ENCODE measurements around the gene LCTL. TPM values are rescaled to one million over a fixed set of nuclear protein-coding genes. Genes with fewer than 3 reads are reported as not detected.

The LCTL gene
- total and polyA plus RNA-seq, 2 of the 8 experiments (the other 6 are each of a cell fraction or from before 2014, with no cell fraction given): 5.5 to 6.2 TPM

DNA sequence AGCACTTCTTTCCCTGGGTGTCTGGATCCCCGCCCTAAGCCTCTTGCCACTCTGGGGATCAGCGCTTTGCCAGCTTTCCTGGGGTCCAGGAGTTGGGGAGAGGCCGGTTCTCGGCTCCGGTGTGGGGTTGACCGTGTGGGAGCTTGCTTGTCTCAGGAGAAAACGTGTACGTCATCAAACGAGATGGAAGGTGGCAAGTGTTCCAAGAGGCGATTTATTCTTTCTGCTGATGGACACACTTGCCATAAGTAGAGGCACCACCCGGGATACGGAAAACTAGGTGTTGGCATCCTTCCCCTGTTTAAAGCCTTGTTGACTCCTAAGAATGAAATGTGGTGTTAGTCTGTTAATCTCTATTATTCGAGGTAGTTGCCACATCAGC, 60.4 kb downstream of the LCTL start:
- no peak overlapping the region for H4K91ac ChIP-seq (replicated peaks; ENCODE audit: insufficient read length, low read length)
- peak overlapping the region; percentile 86; the same call in 1 of the 2 replicates for H3K18ac ChIP-seq (ENCODE audit: extremely low read depth, low read length)
- H3K36me3 ChIP-seq (ENCODE audit: control insufficient read depth in 2 of 4, insufficient read depth in 4 of 4, low read length in 3 of 4): peaks cover 22 to 40% (median 29%) of the 10 kb centered on the region in 4 experiments
- no peak for FAIRE-seq
- H3K23ac ChIP-seq (ENCODE audit: insufficient read length): no peak overlapping the region
- H3K56ac ChIP-seq (replicated peaks; ENCODE audit: insufficient read length, low read depth, low read length): no peak overlapping the region
- 1% methylated on average over 13 of the region's 13 CpGs; no CpG with 5 or more reads in 1 of the 2 experiments for WGBS, 2 experiments (ENCODE audit: extremely low coverage in 1 of 2, insufficient coverage in 1 of 2, insufficient read length in 1 of 2, insufficient replicate concordance in 2 of 2, low coverage in 1 of 2, low lambda C conversion rate in 2 of 2, missing lambda C conversion rate in 1 of 2)
- no peak overlapping the region for H2AK5ac ChIP-seq (ENCODE audit: low read depth, low read length)
- H3K14ac ChIP-seq (ENCODE audit: insufficient read length): no peak overlapping the region
- H3K4me1 ChIP-seq (replicated peaks in 1 of 4; ENCODE audit: control insufficient read depth in 3 of 4, insufficient read depth in 4 of 4, low read length in 3 of 4): peaks cover 0 to 6% (median 5%) of the 10 kb centered on the region in 4 experiments; a peak in 4 of 7 replicates
- no peak overlapping the region for H2BK12ac ChIP-seq (ENCODE audit: low read depth, low read length)
- H4K5ac ChIP-seq (ENCODE audit: insufficient read length, low read depth, low read length): peak overlapping the region; percentile 59
- H2BK15ac ChIP-seq (ENCODE audit: low read length): no peak overlapping the region
- no peak overlapping the region for H3K4ac ChIP-seq (replicated peaks; ENCODE audit: insufficient read length, low read depth, low read length)
- ChIA-PET POLR2A (ENCODE audit: partially characterized antibody) (interaction anchor here (0.5 to 4.7 kb wide), 48 partner anchors 7 to 868 kb away, joined by 3 to 52 read pairs (median 4); partner anchors contain the start of genes LCTL, MAP2K1, MEGF11 and RAB11A), CTCF (ENCODE audit: partially characterized antibody) (interaction anchor here (1.0 to 2.0 kb wide), 3 partner anchors 12 to 347 kb away, joined by 3 to 5 read pairs (median 5); no protein-coding TSS in a partner anchor)
- no peak overlapping the region for H2BK120ac ChIP-seq (replicated peaks; ENCODE audit: low read depth, low read length)
- H3K4me2 ChIP-seq (ENCODE audit: insufficient read depth in 1 of 2, low read depth in 2 of 2, low read length in 2 of 2): peak overlapping the region; percentile 85 to 93
- H2BK5ac ChIP-seq (ENCODE audit: low read depth, low read length): peak overlapping the region; percentile 76; the same call in 1 of the 2 replicates
- H3K23me2 ChIP-seq (ENCODE audit: low read depth, low read length): peaks cover 12% of the 10 kb centered on the region
- H2AFZ ChIP-seq (ENCODE audit: low read length): peak overlapping the region; percentile 36; the same call in 1 of the 2 replicates
- H3K9ac ChIP-seq (replicated peaks in 1 of 4; ENCODE audit: extremely low read depth in 1 of 4, low read depth in 3 of 4, low read length in 3 of 4): peak overlapping the region; percentile 74 to 98 (median 84)
- H3K27ac ChIP-seq (ENCODE audit: low read depth, low read length): peak overlapping the region; percentile 93
- peaks cover 0 to 4% of the 10 kb centered on the region in 2 experiments for H4K20me1 ChIP-seq (replicated peaks in 1 of 2; ENCODE audit: control insufficient read depth in 1 of 2, insufficient read depth in 2 of 2, low read length in 2 of 2)
- peak overlapping the region; percentile 95 to 100 (median 99) for H3K4me3 ChIP-seq (ENCODE audit: extremely low read depth in 1 of 4, insufficient read depth in 2 of 4, low read depth in 3 of 4, low read length in 4 of 4)
- H3K27me3 ChIP-seq (replicated peaks in 1 of 4; ENCODE audit: control insufficient read depth in 3 of 4, extremely low read depth in 1 of 4, insufficient read depth in 3 of 4, low read length in 3 of 4): no peaks in the 10 kb centered on the region
- H2BK20ac ChIP-seq (ENCODE audit: low read length): no peak overlapping the region
- DNase-seq (ENCODE audit: low read depth in 1 of 2, low spot score in 2 of 2): no peak
- H3K79me2 ChIP-seq (ENCODE audit: control insufficient read depth in 1 of 2, insufficient read depth in 2 of 2, low read length in 2 of 2): peaks cover 20 to 69% of the 10 kb centered on the region in 2 experiments
- no peaks in the 10 kb centered on the region for H3K9me3 ChIP-seq (ENCODE audit: insufficient read depth in 2 of 2, low read depth in 1 of 2, low read length in 1 of 2)
- H4K8ac ChIP-seq (ENCODE audit: extremely low read depth, insufficient read depth, low read length): peak overlapping the region; percentile 60; the same call in 1 of the 2 replicates
- H3K79me1 ChIP-seq (ENCODE audit: low read depth, low read length): peaks cover 4% of the 10 kb centered on the region
- TF ChIP-seq POLR2AphosphoS5 (IDR thresholded peaks at IDR 0.05; ENCODE audit: low read depth, low read length) (0 out of 2 replicates have a peak, but pooled peaks have one; percentile 6), CHD2 (IDR thresholded peaks at IDR 0.05; ENCODE audit: low read length) (no peak), RNF2 (IDR thresholded peaks at IDR 0.05; ENCODE audit: borderline replicate concordance, low read depth, low read length, missing control alignments, poor library complexity, severe bottlenecking) (no peak), SP2 (IDR thresholded peaks at IDR 0.05; ENCODE audit: low read length) (no peak), ASH2L (IDR thresholded peaks at IDR 0.05; ENCODE audit: low read length) (no peak), HDAC2 (IDR thresholded peaks at IDR 0.05; ENCODE audit: borderline replicate concordance in 1 of 2, low read depth in 2 of 2, low read length in 2 of 2) (no peak), SIRT6 (IDR thresholded peaks at IDR 0.05; ENCODE audit: low read length) (no peak), JUND (IDR thresholded peaks at IDR 0.05; ENCODE audit: low read length) (no peak), KDM5A (IDR thresholded peaks at IDR 0.05; ENCODE audit: low read length) (no peak), SIN3A (conservative IDR thresholded peaks at IDR 0.05 in 1 of 2, IDR thresholded peaks at IDR 0.05 in 1 of 2; ENCODE audit: low read depth in 1 of 2, low read length in 2 of 2) (0 out of 4 replicates have a peak, but pooled peaks of 1 of the 2 experiments have one; percentile 2)
- TF ChIP-seq, protein P1, sequence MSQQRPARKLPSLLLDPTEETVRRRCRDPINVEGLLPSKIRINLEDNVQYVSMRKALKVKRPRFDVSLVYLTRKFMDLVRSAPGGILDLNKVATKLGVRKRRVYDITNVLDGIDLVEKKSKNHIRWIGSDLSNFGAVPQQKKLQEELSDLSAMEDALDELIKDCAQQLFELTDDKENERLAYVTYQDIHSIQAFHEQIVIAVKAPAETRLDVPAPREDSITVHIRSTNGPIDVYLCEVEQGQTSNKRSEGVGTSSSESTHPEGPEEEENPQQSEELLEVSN (IDR thresholded peaks at IDR 0.05): no peak
- TF ChIP-seq, protein P2, sequence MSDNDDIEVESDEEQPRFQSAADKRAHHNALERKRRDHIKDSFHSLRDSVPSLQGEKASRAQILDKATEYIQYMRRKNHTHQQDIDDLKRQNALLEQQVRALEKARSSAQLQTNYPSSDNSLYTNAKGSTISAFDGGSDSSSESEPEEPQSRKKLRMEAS (IDR thresholded peaks at IDR 0.05): no peak

All from H1 (cell line).